Lower lobe of right lung (tissue), 2 donors: ENCODE data around the gene PNPLA8. TPM values are rescaled to one million over a fixed set of nuclear protein-coding genes. Genes with fewer than 3 reads are reported as not detected.
"Not testable (repeated sequence)": the region's sequence is repeated elsewhere in the genome, so short reads cannot be mapped to it uniquely, and the experiment has no call there.

Experiments used
- ATAC-seq, 2 donors: fragments of 200-7000 bp; cut with Tn5 transposase; one replicate each; pipeline ENCODE4 v1.9.1; 2020 to 2022; ENCODE audit warnings: mild to moderate bottlenecking in 2 of 2, moderate library complexity in 2 of 2
- DNase-seq: peaks from one replicate; pipeline ENCODE4 v3.0.0-alpha.2; 2020
- H3K27ac ChIP-seq: fragments of 200-600 bp; one replicate; pipeline ENCODE4 v1.8.0; 2022
- H3K27me3 ChIP-seq: fragments of 200-600 bp; one replicate; pipeline ENCODE4 v1.8.0; 2022; ENCODE audit warnings: low read depth
- H3K36me3 ChIP-seq: fragments of 200-600 bp; one replicate; pipeline ENCODE4 v1.8.0; 2022; ENCODE audit warnings: mild to moderate bottlenecking
- H3K4me1 ChIP-seq: fragments of 200-600 bp; one replicate; pipeline ENCODE4 v1.8.0; 2022
- H3K4me3 ChIP-seq: fragments of 200-600 bp; one replicate; pipeline ENCODE4 v1.8.0; 2022; ENCODE audit warnings: mild to moderate bottlenecking
- H3K9me3 ChIP-seq: fragments of 200-600 bp; one replicate; pipeline ENCODE4 v1.8.0; 2022
- CTCF ChIP-seq: fragments of 200-600 bp; IDR thresholded peaks from one replicate; pipeline ENCODE4 v1.8.0; 2022; ENCODE audit warnings: antibody characterized with exemption, mild to moderate bottlenecking
- intact Hi-C: fragments of 100-400 bp; cut with DNase I; formaldehyde crosslinking; loops from one replicate; pipeline ENCODE4 v1.11.0; 2022
- total RNA-seq: library from RNA; stranded (reverse); fragmentation: NEBNext Ultra II Directional; extraction: Animal tissue kit (Norgen Biotek cat#: 25700); gene quantifications from one replicate; pipeline ENCODE4 v1.2.1, GENCODE V29; 2021
- donor health status: DM: no; HTN: yes; CAD: no; lungs with severe emphysema.

Gene PNPLA8
- total RNA-seq, 1 donor from 2014 or later, result 27.8 TPM

- DNase-seq, result no peak
- no peak for ATAC-seq
- no peak for TF ChIP-seq CTCF
- peaks cover 50% of the 10 kb centered on the region for H3K36me3 ChIP-seq
- no peaks in the 10 kb centered on the region for H3K27me3 ChIP-seq
- no peak overlapping the region for H3K27ac ChIP-seq
- no peaks in the 10 kb centered on the region for H3K4me1 ChIP-seq
- intact Hi-C loops, result no loop called here
- H3K9me3 ChIP-seq, result no peaks in the 10 kb centered on the region
- H3K4me3 ChIP-seq, result no peak overlapping the region
Observed at GRCh38 chr7:108511939-108512338, 14.0 kb downstream of the PNPLA8 start.

- not testable (repeated sequence) for H3K9me3 ChIP-seq
Observed at GRCh38 chr7:108504576-108504975, 21.4 kb downstream of the PNPLA8 start.

GRCh38 chr7:108503112-108504026 is 22.6 kb downstream of the PNPLA8 start:
- Histone ChIP-seq H3K4me1 (no peaks in the 10 kb centered on the region), H3K27me3 (no peaks in the 10 kb centered on the region), H3K27ac (no peak overlapping the region), H3K9me3 (no peaks in the 10 kb centered on the region), H3K4me3 (no peak overlapping the region), H3K36me3 (peaks cover 46% of the 10 kb centered on the region)
- intact Hi-C loops, result no loop called here
- ATAC-seq, result no peak
- no peak for TF ChIP-seq CTCF
- no peak for DNase-seq

More at GRCh38 chr7:108504576-108504975, 21.4 kb downstream of the PNPLA8 start:
- H3K27me3 ChIP-seq, H3K27ac ChIP-seq, H3K4me1 ChIP-seq, DNase-seq, intact Hi-C loops, ATAC-seq, H3K4me3 ChIP-seq: not testable (repeated sequence)
- H3K36me3 ChIP-seq, result peaks cover 36% of the 10 kb centered on the region

GRCh38 chr7:108499566-108499965 is 26.4 kb downstream of the PNPLA8 start:
- Histone ChIP-seq H3K9me3 (no peaks in the 10 kb centered on the region), H3K27ac (no peak overlapping the region), H3K4me1 (no peaks in the 10 kb centered on the region), H3K4me3 (no peak overlapping the region), H3K27me3 (no peaks in the 10 kb centered on the region), H3K36me3 (peaks cover 65% of the 10 kb centered on the region)
- intact Hi-C loops, result loop anchor here (5.0 kb wide), 1 partner anchor 317 kb away; no protein-coding TSS in a partner anchor
- ATAC-seq, result no peak
- DNase-seq, result no peak
- no peak for TF ChIP-seq CTCF

GRCh38 chr7:108498481-108498880 is 27.5 kb downstream of the PNPLA8 start:
- no peak for ATAC-seq
- Histone ChIP-seq H3K9me3 (no peaks in the 10 kb centered on the region), H3K4me1 (no peaks in the 10 kb centered on the region), H3K27me3 (no peaks in the 10 kb centered on the region), H3K4me3 (no peak overlapping the region), H3K36me3 (peaks cover 76% of the 10 kb centered on the region), H3K27ac (no peak overlapping the region)
- no peak for TF ChIP-seq CTCF
- intact Hi-C loops, result loop anchor here (5.0 kb wide), 1 partner anchor 316 kb away; no protein-coding TSS in a partner anchor
- DNase-seq, result no peak
